Kidney (tissue), 14 donors: ENCODE data around the gene ETV6. TPM values are rescaled to one million over a fixed set of nuclear protein-coding genes. Genes with fewer than 3 reads are reported as not detected.

Source experiments
- DNase-seq, 5 donors: peaks; one replicate each; pipeline ENCODE4 v3.0.0-alpha.2; 2013 to 2020
- FAIRE-seq: peaks from 2 replicates; lab custom pipeline; 2012; peaks lifted over from hg19 to GRCh38; lab: Jason Lieb, UNC
- H3K27ac ChIP-seq, 2 donors: one replicate each; pipeline ENCODE4 v1.7.0; 2013; ENCODE audit warnings: low read depth in 2 of 2, low read length in 2 of 2, inconsistent platforms in 1 of 2
- H3K27me3 ChIP-seq: one replicate; pipeline ENCODE4 v1.7.1; 2013; ENCODE audit warnings: low read length, inconsistent platforms; ENCODE audit not compliant: control insufficient read depth, insufficient read depth
- H3K36me3 ChIP-seq, 3 donors: one replicate each; pipeline versions ENCODE4 v1.7.0 to v1.7.1; 2013; ENCODE audit warnings: low read length in 3 of 3, control low read depth in 1 of 3, inconsistent platforms in 1 of 3; ENCODE audit not compliant: insufficient read depth in 3 of 3, control insufficient read depth in 2 of 3
- H3K4me1 ChIP-seq, 3 donors: one replicate each; pipeline versions ENCODE4 v1.7.0 to v1.7.1; 2013; ENCODE audit warnings: low read length in 3 of 3, inconsistent platforms in 1 of 3, low read depth in 1 of 3; ENCODE audit not compliant: control insufficient read depth in 2 of 3, insufficient read depth in 2 of 3
- H3K4me3 ChIP-seq, 3 donors: one replicate each; pipeline versions ENCODE4 v1.7.0 to v1.8.1; 2013; ENCODE audit warnings: low read length in 3 of 3, control low read depth in 1 of 3, inconsistent platforms in 1 of 3
- H3K9ac ChIP-seq, 3 donors: one replicate each; pipeline versions ENCODE4 v1.7.0 to v1.7.1; 2013; ENCODE audit warnings: low read length in 3 of 3, control low read depth in 1 of 3, inconsistent platforms in 1 of 3
- H3K9me3 ChIP-seq, 3 donors: one replicate each; pipeline versions ENCODE4 v1.7.0 to v1.7.1; 2013; ENCODE audit warnings: low read length in 3 of 3, control low read depth in 1 of 3, inconsistent platforms in 1 of 3; ENCODE audit not compliant: control insufficient read depth in 2 of 3, insufficient read depth in 1 of 3
- intact Hi-C: fragments of 100-400 bp; cut with DNase I; formaldehyde crosslinking; loops from one replicate; pipeline ENCODE4 v1.11.1; 2022
- polyA plus RNA-seq: library from polyadenylated mRNA; stranded (reverse); fragments of 350-450 nt; fragmentation: Illumina TruSeq; extraction: RNeasy Lipid Tissue Mini Kit (QIAGEN cat#74804); gene quantifications from one replicate; pipeline ENCODE4 v1.2.3, GENCODE V29; 2014; ENCODE audit warnings: low read depth, low replicate concordance; ENCODE audit not compliant: insufficient read depth
- total RNA-seq: library from RNA; stranded (reverse); fragmentation: NEBNext Ultra II Directional; extraction: Animal tissue kit (Norgen Biotek cat#: 25700); gene quantifications from one replicate; pipeline ENCODE4 v1.2.1, GENCODE V29; 2021
- TF ChIP-seq, protein P1 (sequence below): IDR thresholded peaks from 3 replicates; pipeline ENCODE4 v1.5.1; 2012; ENCODE audit warnings: mild to moderate bottlenecking, moderate library complexity, borderline replicate concordance; ENCODE audit not compliant: insufficient read depth; ENCODE audit errors: extremely low read depth
- donor health status: control.
- donor health status: control.
- donor health status: control.
- donor health status: control.
- donor health status: control.
- donor health status: DM: yes; HTN: yes; CAD: no.
- donor health status: Normal renal cell carcinoma (clear cell type).

ETV6 gene
- total and polyA plus RNA-seq, 2 donors from 2014 or later: 5.2 to 59.8 TPM

DNA sequence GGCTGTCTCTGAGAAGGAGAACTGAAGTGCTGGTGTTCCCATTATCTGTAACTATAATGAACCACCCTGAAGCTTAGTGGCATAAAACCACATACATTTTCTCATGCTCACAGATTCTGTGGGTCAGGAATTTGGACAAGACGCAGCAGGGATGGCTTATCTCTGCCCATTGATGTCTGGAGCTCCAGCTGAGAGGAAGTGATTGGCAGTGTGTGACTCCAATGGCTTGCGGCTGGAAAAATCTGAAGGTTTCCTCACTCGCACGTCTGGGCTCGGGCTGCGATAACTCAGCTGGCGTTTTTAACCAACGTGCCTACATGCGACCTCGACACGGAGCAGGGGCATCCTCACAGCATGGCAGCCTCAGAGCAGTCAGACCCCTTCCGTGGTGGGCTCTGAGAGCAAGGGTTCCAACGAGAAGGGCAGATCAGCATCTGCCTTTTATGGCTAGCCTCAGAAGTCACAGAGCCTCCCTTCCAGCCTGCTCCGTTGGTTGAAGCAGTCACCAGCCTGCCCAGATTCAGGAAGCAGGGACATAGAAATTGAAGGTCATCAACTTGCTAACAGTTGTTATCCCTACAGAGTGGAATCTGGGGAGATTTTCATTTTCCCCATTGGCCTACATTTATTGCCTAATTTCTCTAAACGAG, 277.9 kb downstream of the ETV6 start:
- H3K9me3 ChIP-seq: no peaks in the 10 kb centered on the region
- H3K4me3 ChIP-seq: no peak overlapping the region
- intact Hi-C loops: no loop called here
- no peaks in the 10 kb centered on the region for H3K4me1 ChIP-seq
- no peaks in the 10 kb centered on the region for H3K36me3 ChIP-seq
- no peak overlapping the region for H3K9ac ChIP-seq
- TF ChIP-seq, protein P1, sequence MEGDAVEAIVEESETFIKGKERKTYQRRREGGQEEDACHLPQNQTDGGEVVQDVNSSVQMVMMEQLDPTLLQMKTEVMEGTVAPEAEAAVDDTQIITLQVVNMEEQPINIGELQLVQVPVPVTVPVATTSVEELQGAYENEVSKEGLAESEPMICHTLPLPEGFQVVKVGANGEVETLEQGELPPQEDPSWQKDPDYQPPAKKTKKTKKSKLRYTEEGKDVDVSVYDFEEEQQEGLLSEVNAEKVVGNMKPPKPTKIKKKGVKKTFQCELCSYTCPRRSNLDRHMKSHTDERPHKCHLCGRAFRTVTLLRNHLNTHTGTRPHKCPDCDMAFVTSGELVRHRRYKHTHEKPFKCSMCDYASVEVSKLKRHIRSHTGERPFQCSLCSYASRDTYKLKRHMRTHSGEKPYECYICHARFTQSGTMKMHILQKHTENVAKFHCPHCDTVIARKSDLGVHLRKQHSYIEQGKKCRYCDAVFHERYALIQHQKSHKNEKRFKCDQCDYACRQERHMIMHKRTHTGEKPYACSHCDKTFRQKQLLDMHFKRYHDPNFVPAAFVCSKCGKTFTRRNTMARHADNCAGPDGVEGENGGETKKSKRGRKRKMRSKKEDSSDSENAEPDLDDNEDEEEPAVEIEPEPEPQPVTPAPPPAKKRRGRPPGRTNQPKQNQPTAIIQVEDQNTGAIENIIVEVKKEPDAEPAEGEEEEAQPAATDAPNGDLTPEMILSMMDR: no peak
- DNase-seq: no peak
- no peak for FAIRE-seq
- no peak overlapping the region for H3K27ac ChIP-seq
- no peaks in the 10 kb centered on the region for H3K27me3 ChIP-seq

DNA sequence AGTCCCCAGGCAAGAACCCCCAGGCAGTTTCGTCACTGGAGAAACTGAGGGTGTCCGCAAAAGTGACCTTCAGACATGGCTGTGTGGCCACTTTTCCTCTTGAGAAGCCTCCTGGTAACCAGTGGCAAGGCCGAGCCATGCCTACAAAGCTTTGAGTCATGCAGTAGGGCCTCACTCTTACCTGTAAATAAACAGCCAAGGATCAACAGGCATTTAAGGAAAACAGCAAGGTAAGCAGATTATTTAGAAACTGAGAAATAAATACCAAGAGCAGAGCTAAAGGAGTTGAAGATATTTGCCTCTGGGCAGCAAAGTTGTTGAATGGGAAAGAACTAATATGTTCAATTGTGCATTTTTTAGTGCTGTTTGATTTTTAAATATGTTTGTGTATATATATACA, 280.2 kb downstream of the ETV6 start:
- Histone ChIP-seq H3K9me3 (no peaks in the 10 kb centered on the region), H3K36me3 (no peaks in the 10 kb centered on the region), H3K4me1 (no peaks in the 10 kb centered on the region), H3K27me3 (no peaks in the 10 kb centered on the region), H3K27ac (no peak overlapping the region), H3K4me3 (no peak overlapping the region), H3K9ac (no peak overlapping the region)
- TF ChIP-seq, protein P1: no peak
- DNase-seq: no peak
- intact Hi-C loops: no loop called here
- FAIRE-seq: no peak

DNA sequence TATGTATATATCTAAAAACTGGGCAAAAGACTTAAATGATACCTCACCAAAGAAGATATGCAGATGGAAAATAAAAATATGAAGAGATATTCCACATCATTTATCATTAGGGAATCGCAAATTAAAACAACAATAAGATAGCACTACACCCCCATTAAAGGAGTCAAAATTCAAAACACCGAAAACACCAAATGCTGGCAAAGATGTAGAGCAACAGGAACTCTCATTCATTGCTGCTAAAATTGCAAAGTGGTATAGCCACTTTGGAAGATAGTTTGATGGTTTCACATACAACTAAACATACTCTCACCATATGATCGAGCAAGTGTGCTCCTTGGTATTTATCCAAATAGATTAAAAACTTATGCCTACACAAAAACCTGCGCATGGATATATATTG, 289.7 kb downstream of the ETV6 start:
- no peaks in the 10 kb centered on the region for H3K36me3 ChIP-seq
- no peak for FAIRE-seq
- no peaks in the 10 kb centered on the region for H3K4me1 ChIP-seq
- no peak for DNase-seq
- H3K9me3 ChIP-seq: peaks cover 0 to 4% (median 0%) of the 10 kb centered on the region in 3 donors
- H3K27ac ChIP-seq: no peak overlapping the region
- H3K9ac ChIP-seq: no peak overlapping the region
- TF ChIP-seq, protein P1: no peak
- intact Hi-C loops: no loop called here
- no peaks in the 10 kb centered on the region for H3K27me3 ChIP-seq
- no peak overlapping the region for H3K4me3 ChIP-seq
